Dermis blood vessel endothelial cell (primary cell): ENCODE data around the gene DAGLA. TPM values are rescaled to one million over a fixed set of nuclear protein-coding genes. Genes with fewer than 3 reads are reported as not detected.
"Not testable (repeated sequence)": the region's sequence is repeated elsewhere in the genome, so short reads cannot be mapped to it uniquely, and the experiment has no call there.

ENCODE experiments used
- DNase-seq: peaks from one replicate; pipeline ENCODE4 v3.0.0; 2010
- total RNA-seq: library from RNA; depleted of rRNA; stranded (reverse); fragments of >200 nt; gene quantifications from 2 replicates; pipeline ENCODE4 v1.2.3, GENCODE V29; 2014

Gene DAGLA
- total RNA-seq, 1 donor from 2014 or later: 4.4 TPM

GRCh38 chr11:61667684-61668305 is 12.4 kb upstream of the DAGLA start:
- no peak for DNase-seq

DNA sequence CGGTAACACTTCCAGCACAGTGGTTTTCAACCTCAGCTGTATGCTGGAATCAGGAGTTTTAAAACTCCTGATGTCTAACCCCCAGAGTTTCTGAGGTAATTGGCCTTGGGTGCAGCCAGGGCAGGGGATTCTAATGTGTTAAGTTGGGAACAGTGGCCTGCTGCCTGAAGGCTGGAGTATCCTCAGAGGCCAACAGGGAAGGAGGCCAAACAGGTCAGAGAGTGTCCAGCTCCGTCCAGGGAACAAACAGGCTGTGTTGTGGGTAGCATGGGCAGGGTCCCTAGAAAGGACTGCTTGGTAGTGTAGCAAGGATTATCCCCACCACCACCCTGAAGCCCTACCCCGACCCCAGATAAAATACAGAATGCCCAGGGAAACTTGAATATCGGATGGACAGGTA is 10.8 kb upstream of the DAGLA start:
- DNase-seq: no peak

GRCh38 chr11:61670626-61671025 is 9.6 kb upstream of the DAGLA start:
- no peak for DNase-seq

GRCh38 chr11:61671527-61671926 is 8.7 kb upstream of the DAGLA start:
- peak; percentile 40 for DNase-seq

GRCh38 chr11:61673946-61674467 is 6.2 kb upstream of the DAGLA start:
- not testable (repeated sequence) for DNase-seq

GRCh38 chr11:61675826-61676225 is 4.4 kb upstream of the DAGLA start:
- DNase-seq: no peak

DNA sequence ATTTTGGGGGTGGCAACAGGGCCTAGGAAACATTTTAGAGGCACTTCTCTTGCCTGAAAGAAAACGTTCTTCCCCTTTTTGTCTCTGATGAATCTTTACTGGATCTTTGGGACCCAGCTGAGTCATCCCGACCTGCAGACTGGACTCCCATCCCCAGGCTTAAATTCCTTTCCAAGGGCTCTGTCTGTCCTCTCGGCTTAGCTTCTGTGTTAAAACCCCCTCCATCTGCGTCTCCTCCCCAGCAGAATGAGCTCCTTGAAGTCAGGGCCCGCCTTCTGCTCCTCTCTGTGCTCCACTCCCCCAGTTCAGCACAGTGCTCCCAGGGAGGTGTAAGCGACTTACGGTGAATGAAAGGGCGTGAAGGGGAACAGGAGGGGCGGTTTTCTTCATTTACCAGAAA is 895 bp upstream of the DAGLA start:
- no peak for DNase-seq

- DNase-seq: no peak
These were observed 531 bp downstream of the DAGLA start for GRCh38 chr11:61680622-61681221.

GRCh38 chr11:61682093-61682732 is 2.0 kb downstream of the DAGLA start:
- DNase-seq: peak; percentile 93

DNA sequence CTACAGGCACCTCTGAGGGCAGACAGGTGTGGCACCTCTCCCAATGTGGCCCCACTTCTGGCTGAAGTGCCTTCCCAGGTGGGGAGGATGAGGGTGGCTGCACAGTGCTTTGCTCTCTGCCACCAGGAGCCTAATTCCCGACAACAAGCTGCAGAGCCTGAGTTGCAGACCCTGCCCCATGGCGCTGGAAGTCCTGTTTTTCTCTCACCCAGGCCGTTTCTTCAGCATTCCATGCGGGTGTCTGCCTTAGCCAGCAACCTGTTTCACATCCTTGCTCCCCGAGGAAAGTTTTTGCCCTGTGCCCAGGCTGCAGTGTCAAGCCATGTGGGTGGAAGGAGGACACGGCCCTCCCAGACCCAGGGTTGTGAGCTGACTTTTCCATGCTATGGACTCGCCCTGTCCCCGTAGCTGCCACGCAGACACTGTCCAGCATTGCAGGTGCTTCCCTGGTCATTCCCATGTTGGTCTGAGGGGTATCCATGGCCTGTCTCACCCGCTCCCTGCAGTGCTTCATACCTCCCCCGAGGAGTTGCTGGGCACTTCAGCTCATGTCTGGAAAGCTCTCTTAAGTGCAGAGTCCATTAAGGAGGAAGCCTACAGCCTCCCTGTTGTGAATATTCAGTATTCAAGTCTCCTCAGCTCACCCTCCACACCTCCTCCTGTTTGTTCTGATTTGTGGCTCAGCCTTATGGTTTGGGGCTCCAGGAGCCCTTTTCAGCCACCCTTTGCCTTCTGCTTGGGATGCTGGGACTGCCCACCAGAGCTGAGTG is 2.9 kb downstream of the DAGLA start:
- DNase-seq: no peak

DNA sequence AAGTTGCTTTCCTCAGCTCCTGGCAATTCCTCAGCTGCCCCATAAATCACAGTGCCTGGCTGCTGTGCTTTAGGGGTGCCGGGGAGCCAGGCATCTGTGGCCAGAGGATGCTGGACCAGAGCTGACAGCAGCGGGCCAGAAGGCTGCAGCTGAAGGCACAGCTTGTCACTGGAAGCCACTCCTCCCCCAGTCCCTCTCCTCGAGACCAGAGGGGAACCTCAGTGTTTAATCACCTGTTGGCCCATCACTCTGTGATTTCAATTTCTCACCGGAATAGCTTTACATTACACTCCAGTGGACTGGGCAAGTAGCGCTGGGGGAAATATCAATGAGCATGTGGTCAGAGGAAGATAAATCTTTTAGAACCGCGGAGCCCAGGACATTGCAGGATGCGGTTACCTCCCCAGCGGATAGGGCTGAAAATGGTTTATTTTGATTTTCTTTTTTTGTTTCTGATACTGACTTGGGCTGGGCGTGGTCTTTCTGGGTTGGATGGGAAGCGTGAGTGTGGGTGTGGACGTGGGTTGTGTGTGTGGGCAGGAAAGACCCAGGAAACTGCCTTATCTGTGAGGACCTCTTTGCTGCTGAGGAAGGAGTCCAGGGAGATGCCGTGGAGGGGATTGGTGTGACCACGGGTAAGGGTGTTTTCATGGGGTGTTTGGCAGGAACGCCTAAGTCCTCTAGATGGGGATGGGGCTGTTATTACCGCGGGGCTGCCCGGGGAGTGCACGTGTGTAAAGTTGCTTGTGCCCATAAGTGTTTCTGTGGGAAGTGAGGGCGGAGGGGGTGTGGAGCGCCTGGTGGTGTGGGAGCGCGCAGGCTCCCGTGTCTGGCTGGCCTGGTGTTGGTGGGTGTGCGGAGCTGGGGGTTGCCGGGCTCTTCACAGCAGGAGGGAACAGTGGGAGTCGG is 4.0 kb downstream of the DAGLA start:
- no peak for DNase-seq

- no peak for DNase-seq
These were observed 4.9 kb downstream of the DAGLA start for GRCh38 chr11:61684870-61685616.

DNA sequence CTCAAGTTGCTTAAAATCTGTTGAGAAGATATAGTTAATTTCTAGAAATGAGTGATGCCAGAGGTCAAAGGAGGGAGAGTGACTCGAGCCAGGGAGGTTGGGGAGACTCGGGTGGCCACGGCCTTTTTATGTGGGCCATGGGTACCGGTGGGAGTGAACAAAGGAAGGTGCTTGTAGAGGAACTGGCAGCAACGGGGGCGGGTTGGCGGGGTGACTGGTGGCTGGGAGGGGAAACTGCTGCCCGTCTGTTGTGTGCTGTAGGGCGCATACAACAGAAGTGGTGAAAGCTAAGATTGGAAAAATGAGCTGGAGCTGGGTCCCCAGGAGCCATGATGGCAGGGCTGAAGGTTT is 5.4 kb downstream of the DAGLA start:
- no peak for DNase-seq

DNA sequence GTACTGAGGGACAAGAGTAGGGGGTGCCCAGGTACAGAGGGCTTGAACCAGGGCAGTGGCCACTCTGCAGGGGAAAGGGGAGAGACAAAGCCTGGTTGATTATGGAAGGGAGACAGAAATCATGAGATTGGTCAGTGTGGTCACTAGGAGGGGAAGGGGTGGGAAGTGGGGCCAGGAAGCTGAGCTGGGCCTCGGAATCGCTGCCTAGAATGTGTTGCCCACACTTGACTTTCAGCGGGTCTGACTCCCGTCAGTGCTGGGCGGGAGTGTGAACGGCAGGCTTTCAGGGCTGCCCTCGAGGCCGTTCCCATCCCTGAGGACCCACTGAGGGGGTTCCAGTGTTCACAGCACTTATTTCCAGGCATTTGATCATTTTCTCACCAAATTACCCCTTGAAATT is 5.9 kb downstream of the DAGLA start:
- no peak for DNase-seq

GRCh38 chr11:61686469-61686868 is 6.3 kb downstream of the DAGLA start:
- DNase-seq: no peak

GRCh38 chr11:61687420-61687819 is 7.2 kb downstream of the DAGLA start:
- DNase-seq: no peak

GRCh38 chr11:61688365-61689163 is 8.4 kb downstream of the DAGLA start:
- DNase-seq: peak; percentile 87

DNA sequence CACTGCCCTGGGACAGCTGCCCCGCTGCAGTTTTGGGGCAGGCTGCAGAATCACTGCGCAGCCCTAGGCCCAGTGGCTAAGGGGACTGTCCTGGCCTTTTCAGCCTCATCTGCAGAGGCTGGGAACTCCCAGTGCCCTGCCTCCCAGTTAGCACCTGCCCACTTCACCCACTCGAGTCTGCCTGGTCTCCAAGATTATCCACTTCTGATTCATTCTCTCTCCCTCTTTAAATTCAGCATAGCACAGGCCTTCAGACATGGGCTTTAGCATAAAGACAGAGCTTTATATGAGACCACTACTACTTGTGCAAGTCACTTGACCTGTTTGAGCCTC is 8.9 kb downstream of the DAGLA start:
- no peak for DNase-seq

- no peak for DNase-seq
These were observed 10.7 kb downstream of the DAGLA start for GRCh38 chr11:61690706-61691379.
